ENCODE measurements around the gene COX19.

The COX19 gene

GRCh38 chr7:979886-980571, 4.7 kb upstream of the COX19 start:
- in situ Hi-C loops (cut with MboI; ENCODE audit: low sequenced_read_pairs): no loop called here

DNA sequence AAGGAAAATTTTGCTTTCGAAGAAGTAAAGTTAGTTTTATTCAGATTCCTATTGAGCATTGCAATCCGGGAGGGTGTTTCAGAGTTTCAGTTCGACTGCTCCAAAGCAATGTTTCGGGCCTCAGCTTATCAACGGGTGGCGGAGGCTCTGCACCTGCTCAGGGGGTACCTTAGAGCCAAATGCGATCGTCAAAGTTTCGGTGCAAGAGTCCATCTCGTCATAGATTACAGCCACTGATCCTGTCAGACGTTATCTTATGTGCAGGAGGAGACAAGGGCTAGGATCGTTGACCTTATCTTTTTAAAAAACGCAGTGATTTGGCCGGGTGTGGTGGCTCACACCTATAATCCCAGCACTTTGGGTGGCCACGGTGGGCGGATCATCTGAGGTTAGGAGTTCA, 3.8 kb upstream of the COX19 start:
- in situ Hi-C loops (cut with MboI; ENCODE audit: low sequenced_read_pairs): no loop called here

DNA sequence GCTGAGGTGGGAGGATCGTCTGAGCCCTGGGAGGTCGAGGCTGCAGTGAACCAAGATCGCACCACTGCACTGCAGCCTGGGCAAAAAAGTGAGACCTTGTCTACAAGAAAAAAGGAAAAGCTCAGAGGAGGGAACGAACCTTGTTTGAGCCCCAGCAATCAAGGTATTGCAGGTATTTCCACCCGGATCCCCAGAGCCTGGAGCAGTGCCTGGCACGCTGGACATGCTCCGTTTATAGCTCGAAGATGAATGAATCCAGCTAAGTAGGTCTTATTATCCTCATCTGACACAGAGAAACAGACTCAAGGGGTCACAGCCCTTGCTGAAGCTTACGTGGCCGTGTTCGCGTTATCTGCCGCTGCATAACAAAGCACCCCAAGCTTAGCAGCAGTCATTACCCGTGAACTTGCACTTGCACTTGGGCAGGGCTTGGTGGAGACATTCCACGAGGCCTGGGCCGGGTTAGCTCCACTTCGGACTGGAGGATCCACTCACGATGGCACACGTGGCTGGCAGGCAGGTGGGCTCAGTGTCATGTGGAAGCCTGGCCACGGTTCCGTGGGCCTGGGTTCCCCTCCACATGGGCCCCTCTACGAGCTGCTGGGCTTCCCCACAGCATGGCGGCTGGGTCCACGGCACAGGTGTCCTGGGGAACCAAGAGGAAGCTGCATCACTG, 3.2 kb upstream of the COX19 start:
- in situ Hi-C loops (cut with MboI; ENCODE audit: low sequenced_read_pairs): no loop called here

GRCh38 chr7:978049-978346, 2.6 kb upstream of the COX19 start:
- in situ Hi-C loops (cut with MboI; ENCODE audit: low sequenced_read_pairs): no loop called here

DNA sequence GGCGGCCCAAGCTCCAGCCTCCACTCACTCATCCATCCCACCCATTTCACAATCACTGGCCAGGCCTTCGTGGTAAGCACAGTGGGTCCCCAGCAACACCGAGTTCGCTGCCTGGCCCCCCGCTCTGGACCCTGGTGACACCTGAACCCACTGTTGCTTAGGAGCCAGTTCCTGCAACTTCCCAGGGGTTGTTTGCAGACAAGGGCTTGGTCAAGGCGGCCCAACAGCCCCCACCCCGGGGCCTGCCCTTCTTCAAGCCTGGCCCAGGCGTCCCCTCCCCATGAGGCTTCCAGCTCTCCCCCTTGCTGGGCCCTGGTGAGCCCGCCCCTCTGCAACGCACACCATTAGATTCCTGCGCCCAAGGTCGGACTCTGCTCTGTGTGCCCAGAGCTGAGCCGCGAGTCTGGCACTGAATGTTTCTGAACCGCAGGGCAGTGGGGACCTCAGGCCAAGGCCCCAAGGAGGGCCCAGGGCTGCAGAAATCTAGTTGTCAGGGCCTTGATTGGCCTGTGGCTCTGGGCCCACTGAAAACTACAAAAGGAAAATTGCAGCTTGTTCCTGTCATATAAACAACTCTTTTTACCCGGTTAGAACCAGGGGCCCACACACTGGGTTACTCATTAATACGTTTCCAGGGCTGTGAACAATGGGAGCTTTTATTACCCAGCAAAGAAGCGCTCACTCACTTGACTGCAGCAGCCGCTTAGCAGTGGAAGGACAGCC, 2.1 kb upstream of the COX19 start:
- in situ Hi-C loops (cut with MboI; ENCODE audit: low sequenced_read_pairs): no loop called here

DNA sequence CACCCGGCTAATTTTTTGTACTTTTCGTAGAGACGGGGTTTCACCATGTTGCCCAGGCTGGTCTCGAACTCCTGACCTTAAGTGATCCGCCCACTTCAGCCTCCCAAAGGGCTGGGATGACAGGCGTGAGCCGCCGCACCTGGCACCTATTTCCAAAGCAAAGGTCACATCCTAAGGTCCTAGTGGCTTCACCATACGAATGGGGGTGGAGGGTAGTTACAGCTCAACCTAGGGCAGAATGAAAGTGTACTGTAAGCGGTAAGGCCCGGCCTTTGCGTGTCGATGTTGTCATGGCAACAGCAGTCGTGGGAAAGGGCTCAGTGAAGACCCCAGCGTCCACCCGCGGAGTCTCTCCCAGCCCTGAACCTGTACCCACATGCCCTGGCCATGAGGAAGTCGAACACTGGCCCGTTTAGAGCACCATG, 1.6 kb upstream of the COX19 start:
- in situ Hi-C loops (cut with MboI; ENCODE audit: low sequenced_read_pairs): no loop called here

DNA sequence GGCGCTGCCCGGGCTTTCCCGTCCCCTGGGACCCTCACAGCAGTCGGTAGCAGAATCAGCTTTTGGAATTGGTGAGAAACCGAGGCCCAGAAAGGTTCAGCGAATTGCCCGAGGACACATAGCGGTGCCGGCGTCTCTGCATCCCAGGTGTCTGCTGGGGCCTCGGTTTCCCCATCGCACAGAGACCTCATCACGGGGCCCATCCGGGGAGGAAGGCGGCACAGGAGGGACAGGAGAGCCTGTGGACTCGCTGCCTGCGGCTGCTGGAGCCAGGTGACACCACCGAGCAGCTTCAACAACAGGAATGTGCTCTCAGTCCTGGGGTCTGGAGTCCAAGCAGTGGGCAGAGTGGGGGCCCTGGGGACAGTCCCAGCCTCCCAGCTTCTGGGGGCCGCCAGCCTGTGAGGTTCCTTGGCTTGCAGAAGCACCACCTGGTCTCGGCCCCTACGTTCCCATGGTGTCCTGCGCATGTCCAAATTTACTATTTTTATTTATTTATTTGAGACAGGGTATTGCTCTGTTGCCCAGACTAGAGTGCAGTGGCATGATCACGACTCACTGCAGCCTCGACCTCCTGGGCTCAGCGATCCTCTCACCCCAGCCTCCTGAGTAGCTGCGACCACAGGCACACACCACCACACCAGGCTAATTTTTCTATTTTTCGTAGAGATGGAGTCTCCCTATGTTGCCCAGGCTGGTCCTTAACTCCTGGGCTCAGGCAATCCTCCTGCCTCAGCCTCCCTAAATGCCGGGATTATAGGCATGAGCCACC, 539 bp upstream of the COX19 start:
- in situ Hi-C loops (cut with MboI; ENCODE audit: low sequenced_read_pairs): no loop called here

DNA sequence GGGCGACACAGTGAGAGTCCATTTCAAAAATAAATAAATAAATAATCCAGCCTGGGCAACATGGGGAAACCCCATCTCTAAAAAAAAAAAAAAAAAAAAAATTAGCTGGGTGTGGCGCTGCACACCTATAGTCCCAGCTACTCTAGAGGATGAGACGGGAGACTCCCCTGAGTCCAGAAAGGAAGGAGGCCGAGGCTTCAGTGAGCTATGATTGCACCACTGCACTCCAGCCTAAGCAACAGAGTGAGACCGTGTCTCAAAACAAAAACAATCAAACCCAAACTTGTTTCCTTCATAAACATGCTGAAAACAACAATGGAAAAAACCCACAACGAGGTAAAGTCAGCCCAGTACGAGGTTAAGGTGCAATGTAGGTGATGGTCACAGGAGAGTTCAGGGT, 1.2 kb downstream of the COX19 start:
- in situ Hi-C loops (cut with MboI; ENCODE audit: low sequenced_read_pairs): no loop called here

DNA sequence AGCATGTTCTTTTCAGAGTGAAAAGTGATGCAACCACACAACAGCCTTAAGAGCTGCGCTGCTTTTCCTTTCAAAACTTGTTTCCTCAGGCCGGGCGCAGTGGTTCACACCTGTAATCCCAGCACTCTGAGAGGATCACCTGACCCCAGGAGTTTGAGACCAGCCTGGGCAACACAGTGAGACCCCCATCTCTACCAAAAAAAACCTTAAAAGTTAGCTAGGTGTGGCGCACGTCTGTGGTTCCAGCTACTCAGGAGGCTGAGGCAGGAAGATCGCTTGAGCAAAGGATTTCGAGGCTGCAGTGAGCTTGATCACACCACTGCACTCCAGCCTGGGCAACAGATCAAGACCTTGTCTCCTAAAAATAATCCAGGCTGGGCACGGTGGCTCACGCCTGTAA, 2.0 kb downstream of the COX19 start:
- in situ Hi-C loops (cut with MboI; ENCODE audit: low sequenced_read_pairs): no loop called here

GRCh38 chr7:972676-973309, 2.6 kb downstream of the COX19 start:
- in situ Hi-C loops (cut with MboI; ENCODE audit: low sequenced_read_pairs): no loop called here

- in situ Hi-C loops (cut with MboI; ENCODE audit: low sequenced_read_pairs): no loop called here
Observed at GRCh38 chr7:972110-972509, 3.2 kb downstream of the COX19 start.

DNA sequence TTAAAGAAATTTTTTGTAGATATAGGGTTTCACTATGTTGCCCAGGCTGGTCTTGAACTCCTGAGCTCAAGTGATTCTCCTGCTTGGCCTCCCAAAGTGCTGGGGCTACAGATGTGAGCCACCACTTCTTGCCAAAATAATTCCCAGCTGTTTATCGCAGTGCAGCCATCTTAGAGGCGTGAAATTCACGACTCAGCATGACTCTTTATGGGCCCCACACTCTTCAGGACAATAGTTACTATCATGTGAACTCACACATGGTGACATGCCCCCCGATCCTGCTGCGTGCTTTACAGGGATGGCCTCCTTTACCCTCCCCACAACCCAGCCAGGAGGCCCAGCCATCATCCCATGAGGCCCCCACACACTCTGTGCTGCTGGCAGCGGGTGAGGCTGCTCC, 4.6 kb downstream of the COX19 start:
- in situ Hi-C loops (cut with MboI; ENCODE audit: low sequenced_read_pairs): no loop called here

DNA sequence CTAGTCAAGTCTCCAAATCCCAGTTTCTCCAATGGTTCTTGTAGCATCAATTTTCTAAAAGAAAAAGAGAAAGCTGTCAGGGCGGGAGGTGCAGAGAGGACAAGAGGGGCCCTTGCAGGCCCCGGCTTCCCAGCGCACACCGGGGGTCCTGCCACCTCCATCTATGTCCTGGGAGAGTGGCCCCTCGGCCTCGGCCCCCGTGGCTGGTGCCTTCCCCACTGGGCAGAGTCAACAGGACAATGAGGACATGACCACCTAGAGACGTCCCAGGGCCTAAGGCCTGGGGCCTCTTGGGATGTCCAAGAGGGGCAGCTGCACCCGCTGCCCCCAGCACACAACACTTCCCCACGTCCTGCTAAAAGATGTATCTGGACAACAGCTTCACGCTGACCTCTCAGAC, 5.9 kb downstream of the COX19 start:
- in situ Hi-C loops (cut with MboI; ENCODE audit: low sequenced_read_pairs): no loop called here

GRCh38 chr7:968205-969105, 6.9 kb downstream of the COX19 start:
- in situ Hi-C loops (cut with MboI; ENCODE audit: low sequenced_read_pairs): no loop called here

DNA sequence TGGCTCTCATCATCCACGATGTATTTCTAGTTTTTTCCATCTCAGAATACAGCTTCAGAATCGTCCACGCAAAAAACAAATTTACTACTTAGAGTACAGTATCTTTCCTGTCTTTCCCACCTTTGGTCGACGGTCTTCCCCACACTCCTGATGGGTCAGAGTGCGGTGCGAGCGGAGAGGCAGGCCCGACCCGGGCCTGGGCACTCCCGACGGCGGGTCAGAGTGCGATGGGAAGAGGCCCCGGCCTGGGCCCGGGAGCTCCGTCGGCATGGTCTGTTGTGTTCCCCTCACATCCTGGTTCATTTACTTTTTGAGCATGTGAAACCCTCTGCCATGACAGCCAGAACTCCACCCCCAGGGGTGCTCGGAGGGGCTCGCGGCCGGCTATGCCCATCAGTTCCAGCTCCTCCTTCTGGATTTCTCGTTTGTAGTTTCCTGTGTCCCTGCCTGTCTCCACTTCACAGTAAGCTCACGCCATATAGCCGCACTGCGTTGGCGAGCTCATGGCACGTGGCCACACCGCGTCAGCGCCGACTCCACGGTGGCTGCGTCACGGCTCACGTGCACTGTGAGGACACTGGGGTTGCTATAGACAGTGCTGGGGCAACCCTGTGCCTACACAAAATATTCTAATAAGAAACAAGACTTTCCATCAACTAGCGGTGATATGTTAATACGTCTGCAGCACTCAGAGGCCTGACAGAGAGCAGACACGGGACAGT, 7.8 kb downstream of the COX19 start:
- in situ Hi-C loops (cut with MboI; ENCODE audit: low sequenced_read_pairs): no loop called here

DNA sequence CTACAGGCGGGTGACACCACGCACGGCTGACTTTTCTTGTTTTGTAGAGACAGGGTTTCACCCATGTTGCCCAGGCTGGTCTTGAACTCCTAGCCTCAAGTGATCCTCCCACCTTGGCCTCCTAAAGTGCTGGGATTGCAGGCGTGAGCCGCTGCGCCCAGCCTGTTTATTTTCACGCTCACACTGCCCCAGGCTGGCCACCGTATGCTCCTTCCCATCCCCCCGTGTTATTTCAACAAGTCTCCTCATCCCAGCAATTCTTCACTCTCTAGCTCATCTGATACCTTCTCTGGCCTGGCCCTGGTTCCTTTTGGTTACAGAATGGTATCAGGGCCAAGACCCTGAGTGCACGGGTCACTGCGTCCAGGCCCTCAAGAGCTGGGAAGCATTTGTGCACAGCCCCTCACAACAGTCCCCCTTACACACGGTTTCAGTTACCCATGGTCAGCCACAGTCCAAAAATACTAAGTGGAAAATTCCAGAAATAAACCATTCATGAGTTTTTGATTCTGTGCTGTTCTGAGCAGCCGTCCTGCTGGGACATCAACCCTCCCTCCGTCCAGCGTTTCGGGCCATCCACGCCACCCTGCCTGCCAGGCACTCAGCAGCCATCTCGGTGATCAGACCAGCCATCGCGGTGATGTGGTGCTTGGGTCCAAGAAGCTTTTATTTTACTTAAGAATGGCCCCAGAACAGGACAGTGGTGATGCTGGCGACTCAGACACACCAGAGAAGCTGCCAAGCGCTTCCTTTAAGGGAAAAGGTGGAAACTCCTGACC, 8.9 kb downstream of the COX19 start:
- in situ Hi-C loops (cut with MboI; ENCODE audit: low sequenced_read_pairs): no loop called here

DNA sequence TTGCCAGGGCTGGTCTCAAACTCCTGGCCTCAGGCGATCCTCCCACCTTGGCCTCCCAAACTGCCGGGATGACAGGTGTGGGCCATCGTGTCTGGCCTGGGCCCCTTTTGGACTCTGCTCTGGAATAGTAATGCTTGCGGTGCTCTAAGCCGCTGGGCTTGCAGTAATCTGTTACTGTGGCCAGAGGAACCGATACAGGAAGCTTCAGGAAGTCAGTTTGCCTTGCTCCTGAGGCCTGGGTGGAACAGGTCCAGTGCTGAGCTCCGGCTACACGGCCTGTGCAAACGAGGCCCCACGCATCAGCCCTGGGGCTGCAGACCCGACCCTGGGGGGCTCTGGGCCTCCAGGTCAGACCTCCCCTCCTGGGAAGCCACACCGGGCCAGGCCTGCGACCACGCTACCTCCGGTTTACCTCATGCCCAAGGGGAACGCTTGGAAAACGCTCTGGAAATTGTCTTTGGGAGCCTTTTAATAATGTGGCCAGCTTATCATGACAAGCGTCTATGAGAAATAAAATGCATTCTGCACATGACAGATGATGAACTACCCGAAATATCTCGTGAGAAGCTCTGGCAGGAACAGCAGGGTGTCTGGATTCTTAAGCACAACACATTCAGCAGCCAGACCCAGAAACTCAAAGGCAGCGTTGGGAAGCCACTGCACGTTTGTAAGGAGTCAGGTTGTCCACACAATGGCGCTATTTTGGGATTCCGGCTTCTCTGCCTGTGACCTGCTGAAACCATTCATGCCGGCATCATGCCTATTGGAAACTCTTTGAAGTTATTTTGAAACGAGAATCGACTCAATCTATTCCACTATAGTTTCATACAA, 10.7 kb downstream of the COX19 start:
- in situ Hi-C loops (cut with MboI; ENCODE audit: low sequenced_read_pairs): no loop called here
